GM12878 (cell line): Measurements from ENCODE around the gene MORC4. TPM values are rescaled to one million over a fixed set of nuclear protein-coding genes. Genes with fewer than 3 reads are reported as not detected.

ENCODE experiments used
- ATAC-seq: fragments of 200-7000 bp; cut with Tn5 transposase; 3 replicates; pipeline ENCODE4 v1.9.1; 2020; ENCODE audit warnings: mild to moderate bottlenecking, moderate library complexity
- BruUV-seq: library from RNA; stranded (reverse); fragments of 400-500 nt; replicated peaks from 2 replicates; lab custom pipeline; 2021; lab: Mats Ljungman, UMichigan
- CTCF ChIA-PET: fragments of 300-600 bp; sonication (Branson Sonifier 250); formaldehyde crosslinking; extraction: SDS; loops from one replicate; lab custom pipeline; 2021; ENCODE audit warnings: inconsistent platforms; lab: Yijun Ruan, JAX
- POLR2A ChIA-PET: fragments of 350-600 bp; formaldehyde crosslinking; extraction: SDS; loops from one replicate; lab custom pipeline; 2021; ENCODE audit warnings: inconsistent platforms; lab: Charles Lee
- RAD21 ChIA-PET: fragments of 300-600 bp; sonication (Branson Sonifier 250); formaldehyde crosslinking; loops from one replicate; lab custom pipeline; 2023; ENCODE audit warnings: antibody characterized with exemption; ENCODE audit not compliant: unreplicated experiment; lab: Charles Lee
- SMC1A ChIA-PET: fragments of 300-600 bp; sonication (Branson Sonifier 250); formaldehyde crosslinking; loops from one replicate; lab custom pipeline; 2023; ENCODE audit not compliant: unreplicated experiment, uncharacterized antibody; lab: Charles Lee
- DNase-seq: peaks from one replicate; pipeline ENCODE4 v3.0.0-alpha.2; 2011; ENCODE audit warnings: low read depth, low spot score
- FAIRE-seq: peaks from 3 replicates; lab custom pipeline; 2011; peaks lifted over from hg19 to GRCh38; lab: Jason Lieb, UNC
- H2AFZ ChIP-seq: 2 replicates; pipeline ENCODE4 v1.6.0; 2011; ENCODE audit warnings: low read depth, low read length, control low read depth; ENCODE audit not compliant: control insufficient read depth
- H3K27ac ChIP-seq: 2 replicates; pipeline ENCODE4 v1.5.1; 2011; ENCODE audit warnings: control low read depth; ENCODE audit not compliant: control insufficient read depth, insufficient read depth
- H3K27me3 ChIP-seq, 2 experiments: replicated peaks in 1 of 2; 2 replicates each; pipeline versions ENCODE4 v1.6.0 to v1.6.1; 2011; ENCODE audit warnings: low read length in 1 of 2; ENCODE audit not compliant: control insufficient read depth in 2 of 2, insufficient read depth in 2 of 2
- H3K36me3 ChIP-seq, 2 experiments: 2 replicates each; pipeline ENCODE4 v1.5.1; 2011; ENCODE audit warnings: low read length in 1 of 2; ENCODE audit not compliant: control insufficient read depth in 2 of 2, insufficient read depth in 2 of 2
- H3K4me1 ChIP-seq: 2 replicates; pipeline ENCODE4 v1.6.1; 2011; ENCODE audit warnings: mild to moderate bottlenecking, low read length, moderate library complexity, mixed read lengths; ENCODE audit not compliant: control insufficient read depth, insufficient read depth
- H3K4me2 ChIP-seq: 2 replicates; pipeline ENCODE4 v1.6.0; 2011; ENCODE audit warnings: control low read depth; ENCODE audit not compliant: control insufficient read depth, insufficient read depth
- H3K4me3 ChIP-seq: fragments of 200-600 bp; sonication (generic); 2 replicates; pipeline ENCODE4 v1.5.1; 2016
- H3K79me2 ChIP-seq: 2 replicates; pipeline ENCODE4 v1.6.0; 2011; ENCODE audit warnings: low read length; ENCODE audit not compliant: control insufficient read depth, insufficient read depth
- H3K9ac ChIP-seq: 2 replicates; pipeline ENCODE4 v1.8.0; 2011; ENCODE audit warnings: low read length, control low read depth, mixed read lengths; ENCODE audit not compliant: control insufficient read depth, insufficient read depth
- H3K9me3 ChIP-seq: replicated peaks from 3 replicates; pipeline ENCODE4 v1.5.1; 2011; ENCODE audit warnings: mild to moderate bottlenecking, low read length; ENCODE audit not compliant: control insufficient read depth, insufficient read depth
- H4K20me1 ChIP-seq: 2 replicates; pipeline ENCODE4 v1.6.0; 2011; ENCODE audit not compliant: control insufficient read depth, insufficient read depth
- CREB1 ChIP-seq: IDR thresholded peaks from 2 replicates; pipeline ENCODE4 v1.6.1; 2012; ENCODE audit warnings: low read depth, mild to moderate bottlenecking, inconsistent platforms
- GATAD2B ChIP-seq: fragments of 450-650 bp; conservative IDR thresholded peaks from 2 replicates; pipeline ENCODE4 v1.6.1; 2017; ENCODE audit warnings: low read depth, mild to moderate bottlenecking, moderate library complexity
- IKZF2 ChIP-seq, 2 experiments: fragments of 450-650 bp; IDR thresholded peaks; 2 replicates each; pipeline ENCODE4 v1.6.1; 2017; ENCODE audit warnings: mild to moderate bottlenecking in 2 of 2, moderate library complexity in 2 of 2
- JUND ChIP-seq: IDR thresholded peaks from 2 replicates; pipeline ENCODE4 v1.6.1; 2012; ENCODE audit warnings: low read depth, mild to moderate bottlenecking, low read length, improper control_type of control experiment, moderate library complexity
- MXI1 ChIP-seq: fragments of 150-350 bp; IDR thresholded peaks from 2 replicates; pipeline ENCODE4 v1.6.1; 2011; ENCODE audit warnings: low read depth, mild to moderate bottlenecking, inconsistent platforms, low read length, improper control_type of control experiment
- PAX5 ChIP-seq: IDR thresholded peaks from 2 replicates; pipeline ENCODE4 v1.6.1; 2011; ENCODE audit warnings: low read depth, low read length, borderline replicate concordance
- POLR2A ChIP-seq: IDR thresholded peaks from 2 replicates; pipeline ENCODE4 v1.6.1; 2011; ENCODE audit warnings: low read depth, mild to moderate bottlenecking, low read length
- RAD21 ChIP-seq: IDR thresholded peaks from 2 replicates; pipeline ENCODE4 v1.6.1; 2011; ENCODE audit warnings: mild to moderate bottlenecking, low read depth, low read length, moderate library complexity; ENCODE audit not compliant: insufficient read depth
- RELB ChIP-seq: fragments of 450-650 bp; IDR thresholded peaks from 2 replicates; pipeline ENCODE4 v1.6.1; 2017; ENCODE audit warnings: low read depth, mild to moderate bottlenecking, moderate library complexity
- RFX5 ChIP-seq: IDR thresholded peaks from 2 replicates; pipeline ENCODE4 v1.6.1; 2011; ENCODE audit warnings: low read depth, low read length, improper control_type of control experiment
- WGBS: methylation state at CpG from one replicate; pipeline ENCODE4 v1.1.6; 2016; ENCODE audit warnings: low lambda C conversion rate; ENCODE audit not compliant: insufficient replicate concordance, insufficient coverage; ENCODE audit errors: missing lambda C conversion rate; 5-methylcytosine and 5-hydroxymethylcytosine counted together
- in situ Hi-C: fragments of 300-500 bp; cut with MboI; formaldehyde crosslinking; loops from 9 replicates; pipeline ENCODE4 v1.14.3; 2018; ENCODE audit warnings: mixed read lengths
- intact Hi-C: fragments of 100-400 bp; cut with micrococcal nuclease; formaldehyde crosslinking; loops from one replicate; pipeline ENCODE4 v1.14.2; 2022; ENCODE audit not compliant: unreplicated experiment
- polyA plus RNA-seq, 11 experiments: library from polyadenylated mRNA; depleted of rRNA in 4 of 11; unstranded in 6 of 11; stranded (reverse) in 5 of 11; fragments of >200 nt; fragmentation: Nextera tagmentation in 4 of 11; fragmentation: Illumina TruSeq in 1 of 11; extraction: Ambion mirVana in 4 of 11; extraction: Trizol in 1 of 11; gene quantifications; 1 replicate in 1 of 11; 2 replicates in 10 of 11; pipeline versions ENCODE4 v1.2.1 to v1.2.3, GENCODE V29; 2011 to 2016; ENCODE audit warnings: inconsistent platforms in 2 of 11, missing spikeins in 2 of 11, low read depth in 1 of 11
- total RNA-seq, 4 experiments: library from RNA; depleted of rRNA in 3 of 4; stranded (reverse); fragments of >200 nt in 3 of 4; fragmentation: Illumina TruSeq in 1 of 4; extraction: Trizol in 1 of 4; gene quantifications; 2 replicates each; pipeline versions ENCODE4 v1.2.1 to v1.2.3, GENCODE V29; 2013 to 2021
- TF ChIP-seq, protein P1 (sequence below): fragments of 450-650 bp; formaldehyde crosslinking; IDR thresholded peaks from 2 replicates; pipeline ENCODE4 v1.4.0; 2020; ENCODE audit warnings: mild to moderate bottlenecking, moderate library complexity
- TF ChIP-seq, protein P2 (sequence below): IDR thresholded peaks from 2 replicates; pipeline ENCODE4 v1.6.1; 2012; ENCODE audit warnings: low read depth, low read length, improper control_type of control experiment
- TF ChIP-seq, protein P3 (sequence below): IDR thresholded peaks from 2 replicates; pipeline ENCODE4 v1.6.1; 2012; ENCODE audit warnings: low read depth, low read length, improper control_type of control experiment

The MORC4 gene
- total and polyA plus RNA-seq, 10 of the 15 experiments (the other 5 are each of a cell fraction or from before 2014, with no cell fraction given) = 0.03 to 0.65 (median 0.26) TPM

GRCh38 chrX:106927023-106927422 is 73.0 kb downstream of the MORC4 start:
- Histone ChIP-seq H3K4me1 (no peaks in the 10 kb centered on the region), H3K27ac (no peak overlapping the region), H3K79me2 (no peaks in the 10 kb centered on the region), H3K27me3 (no peaks in the 10 kb centered on the region), H3K9ac (no peak overlapping the region), H3K4me3 (no peak overlapping the region), H2AFZ (no peak overlapping the region), H3K9me3 (no peaks in the 10 kb centered on the region), H3K36me3 (no peaks in the 10 kb centered on the region)
- ChIA-PET RAD21 (no interaction called here), CTCF (no interaction called here), POLR2A (interaction anchor here (0.6 kb wide), 1 partner anchor 233 kb away, joined by 4 read pairs; no protein-coding TSS in a partner anchor), SMC1A (interaction anchor here (0.7 kb wide), 1 partner anchor 554 kb away, joined by 3 read pairs; no protein-coding TSS in a partner anchor)
- no peak for FAIRE-seq
- BruUV-seq = no TSS peak
- in situ Hi-C loops (no loop called here), intact Hi-C loops (no loop called here)
- DNase-seq = no peak
- ATAC-seq = no peak
- TF ChIP-seq RAD21 (no peak), IKZF2 (IDR thresholded peaks at IDR 0.05) (no peak), CREB1 (no peak), RFX5 (no peak), PAX5 (no peak), MXI1 (no peak), RELB (no peak), JUND (no peak), GATAD2B (no peak), POLR2A (no peak)
- TF ChIP-seq, protein P1, sequence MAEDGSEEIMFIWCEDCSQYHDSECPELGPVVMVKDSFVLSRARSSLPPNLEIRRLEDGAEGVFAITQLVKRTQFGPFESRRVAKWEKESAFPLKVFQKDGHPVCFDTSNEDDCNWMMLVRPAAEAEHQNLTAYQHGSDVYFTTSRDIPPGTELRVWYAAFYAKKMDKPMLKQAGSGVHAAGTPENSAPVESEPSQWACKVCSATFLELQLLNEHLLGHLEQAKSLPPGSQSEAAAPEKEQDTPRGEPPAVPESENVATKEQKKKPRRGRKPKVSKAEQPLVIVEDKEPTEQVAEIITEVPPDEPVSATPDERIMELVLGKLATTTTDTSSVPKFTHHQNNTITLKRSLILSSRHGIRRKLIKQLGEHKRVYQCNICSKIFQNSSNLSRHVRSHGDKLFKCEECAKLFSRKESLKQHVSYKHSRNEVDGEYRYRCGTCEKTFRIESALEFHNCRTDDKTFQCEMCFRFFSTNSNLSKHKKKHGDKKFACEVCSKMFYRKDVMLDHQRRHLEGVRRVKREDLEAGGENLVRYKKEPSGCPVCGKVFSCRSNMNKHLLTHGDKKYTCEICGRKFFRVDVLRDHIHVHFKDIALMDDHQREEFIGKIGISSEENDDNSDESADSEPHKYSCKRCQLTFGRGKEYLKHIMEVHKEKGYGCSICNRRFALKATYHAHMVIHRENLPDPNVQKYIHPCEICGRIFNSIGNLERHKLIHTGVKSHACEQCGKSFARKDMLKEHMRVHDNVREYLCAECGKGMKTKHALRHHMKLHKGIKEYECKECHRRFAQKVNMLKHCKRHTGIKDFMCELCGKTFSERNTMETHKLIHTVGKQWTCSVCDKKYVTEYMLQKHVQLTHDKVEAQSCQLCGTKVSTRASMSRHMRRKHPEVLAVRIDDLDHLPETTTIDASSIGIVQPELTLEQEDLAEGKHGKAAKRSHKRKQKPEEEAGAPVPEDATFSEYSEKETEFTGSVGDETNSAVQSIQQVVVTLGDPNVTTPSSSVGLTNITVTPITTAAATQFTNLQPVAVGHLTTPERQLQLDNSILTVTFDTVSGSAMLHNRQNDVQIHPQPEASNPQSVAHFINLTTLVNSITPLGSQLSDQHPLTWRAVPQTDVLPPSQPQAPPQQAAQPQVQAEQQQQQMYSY (CRISPR knock-in tag) = no peak
- TF ChIP-seq, protein P2, sequence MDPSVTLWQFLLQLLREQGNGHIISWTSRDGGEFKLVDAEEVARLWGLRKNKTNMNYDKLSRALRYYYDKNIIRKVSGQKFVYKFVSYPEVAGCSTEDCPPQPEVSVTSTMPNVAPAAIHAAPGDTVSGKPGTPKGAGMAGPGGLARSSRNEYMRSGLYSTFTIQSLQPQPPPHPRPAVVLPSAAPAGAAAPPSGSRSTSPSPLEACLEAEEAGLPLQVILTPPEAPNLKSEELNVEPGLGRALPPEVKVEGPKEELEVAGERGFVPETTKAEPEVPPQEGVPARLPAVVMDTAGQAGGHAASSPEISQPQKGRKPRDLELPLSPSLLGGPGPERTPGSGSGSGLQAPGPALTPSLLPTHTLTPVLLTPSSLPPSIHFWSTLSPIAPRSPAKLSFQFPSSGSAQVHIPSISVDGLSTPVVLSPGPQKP = no peak
- TF ChIP-seq, protein P3, sequence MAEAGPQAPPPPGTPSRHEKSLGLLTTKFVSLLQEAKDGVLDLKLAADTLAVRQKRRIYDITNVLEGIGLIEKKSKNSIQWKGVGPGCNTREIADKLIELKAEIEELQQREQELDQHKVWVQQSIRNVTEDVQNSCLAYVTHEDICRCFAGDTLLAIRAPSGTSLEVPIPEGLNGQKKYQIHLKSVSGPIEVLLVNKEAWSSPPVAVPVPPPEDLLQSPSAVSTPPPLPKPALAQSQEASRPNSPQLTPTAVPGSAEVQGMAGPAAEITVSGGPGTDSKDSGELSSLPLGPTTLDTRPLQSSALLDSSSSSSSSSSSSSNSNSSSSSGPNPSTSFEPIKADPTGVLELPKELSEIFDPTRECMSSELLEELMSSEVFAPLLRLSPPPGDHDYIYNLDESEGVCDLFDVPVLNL = no peak
- TF ChIP-seq, all 136 proteins: peak for 0
- Histone ChIP-seq H3K4me2 (no peak overlapping the region), H4K20me1 (no peaks in the 10 kb centered on the region)
- 74% methylated on average over 3 of the region's 3 CpGs for WGBS
